K562 (cell line): ENCODE data around the gene EIF2S1. TPM values are rescaled to one million over a fixed set of nuclear protein-coding genes. Genes with fewer than 3 reads are reported as not detected.
A peak's percentile ranks its signal among the peaks of the same experiment; 100 is the strongest.

Experiments
- ARID2 ChIP-seq: fragments of 450-650 bp; IDR thresholded peaks from 2 replicates; pipeline ENCODE4 v1.6.1; 2017; ENCODE audit warnings: antibody characterized with exemption, mild to moderate bottlenecking
- ATF3 ChIP-seq, 2 experiments: fragments of 450-650 bp in 1 of 2; sonication (generic) in 1 of 2; formaldehyde crosslinking in 1 of 2; IDR thresholded peaks in 1 of 2; conservative IDR thresholded peaks in 1 of 2; 2 replicates each; pipeline versions ENCODE4 v1.6.1 to v1.8.1; 2016 to 2023; ENCODE audit warnings: mild to moderate bottlenecking in 2 of 2, moderate library complexity in 2 of 2, inconsistent platforms in 1 of 2, missing genetic modification reagents in 1 of 2
- E4F1 ChIP-seq: fragments of 250-450 bp; sonication (Bioruptor Pico); IDR thresholded peaks from 2 replicates; pipeline ENCODE4 v1.5.0; 2021; ENCODE audit warnings: mild to moderate bottlenecking, borderline replicate concordance
- MAZ ChIP-seq, 2 experiments: fragments of 450-650 bp in 1 of 2; sonication (generic) in 1 of 2; formaldehyde crosslinking; IDR thresholded peaks in 1 of 2; conservative IDR thresholded peaks in 1 of 2; 2 replicates each; pipeline versions ENCODE4 v1.4.0 to v1.5.0; 2020; ENCODE audit warnings: mild to moderate bottlenecking in 1 of 2, missing genetic modification reagents in 1 of 2
- OTX1 ChIP-seq: fragments of 450-650 bp; formaldehyde crosslinking; IDR thresholded peaks from 2 replicates; pipeline ENCODE4 v1.4.0; 2022; ENCODE audit warnings: mild to moderate bottlenecking
- SMARCA4 ChIP-seq: fragments of 450-650 bp; IDR thresholded peaks from 2 replicates; pipeline ENCODE4 v1.6.1; 2016
- polyA plus RNA-seq, 8 experiments: library from polyadenylated mRNA; depleted of rRNA in 4 of 8; stranded (reverse) in 5 of 8; unstranded in 3 of 8; fragments of >200 nt; fragmentation: Nextera tagmentation in 2 of 8; fragmentation: Illumina TruSeq in 1 of 8; extraction: Ambion mirVana in 2 of 8; extraction: Trizol in 1 of 8; gene quantifications; 2 replicates each; pipeline versions ENCODE4 v1.2.1 to v1.2.3, GENCODE V29; 2011 to 2014; ENCODE audit warnings: inconsistent platforms in 1 of 8, missing spikeins in 1 of 8
- total RNA-seq, 7 experiments: library from RNA; depleted of rRNA in 6 of 7; stranded (reverse); fragments of >200 nt in 6 of 7; fragmentation: Illumina TruSeq in 2 of 7; extraction: Trizol in 2 of 7; gene quantifications; 2 replicates each; pipeline versions ENCODE4 v1.2.1 to v1.2.3, GENCODE V29; 2011 to 2021; ENCODE audit warnings: low replicate concordance in 1 of 7
- TF ChIP-seq, protein P1 (sequence below), 2 experiments: fragments of 150-350 bp in 1 of 2; IDR thresholded peaks; 2 replicates each; pipeline ENCODE4 v1.6.1; 2012 to 2016; ENCODE audit warnings: low read depth in 2 of 2, low read length in 2 of 2, mild to moderate bottlenecking in 1 of 2, moderate library complexity in 1 of 2
- TF ChIP-seq, protein P2 (sequence below), 2 experiments: fragments of 450-650 bp; formaldehyde crosslinking in 1 of 2; IDR thresholded peaks; 2 replicates each; pipeline versions ENCODE4 v1.4.0 to v1.6.1; 2014 to 2020; ENCODE audit warnings: mild to moderate bottlenecking in 2 of 2, borderline replicate concordance in 1 of 2, low read depth in 1 of 2

The EIF2S1 gene
- total and polyA plus RNA-seq, 9 of the 15 experiments (the other 6 are each of a cell fraction or from before 2014, with no cell fraction given) = 216 to 1,018 (median 332) TPM

GRCh38 chr14:67420102-67420739 lies 60.1 kb downstream of the EIF2S1 start (continued):
- TF ChIP-seq ATF3 (IDR thresholded peaks at IDR 0.05) = peak; percentile 47; the same call in 1 of the 2 replicates
- TF ChIP-seq ATF3 (CRISPR knock-in tag; conservative IDR thresholded peaks at IDR 0.05) = no peak
- peak; percentile 28; the same call in 1 of the 2 replicates for TF ChIP-seq SMARCA4
- TF ChIP-seq E4F1 (CRISPR knock-in tag) = no peak
- TF ChIP-seq ARID2 = 0 out of 2 replicates have a peak, but pooled peaks have one; percentile 27
- TF ChIP-seq, protein P1, sequence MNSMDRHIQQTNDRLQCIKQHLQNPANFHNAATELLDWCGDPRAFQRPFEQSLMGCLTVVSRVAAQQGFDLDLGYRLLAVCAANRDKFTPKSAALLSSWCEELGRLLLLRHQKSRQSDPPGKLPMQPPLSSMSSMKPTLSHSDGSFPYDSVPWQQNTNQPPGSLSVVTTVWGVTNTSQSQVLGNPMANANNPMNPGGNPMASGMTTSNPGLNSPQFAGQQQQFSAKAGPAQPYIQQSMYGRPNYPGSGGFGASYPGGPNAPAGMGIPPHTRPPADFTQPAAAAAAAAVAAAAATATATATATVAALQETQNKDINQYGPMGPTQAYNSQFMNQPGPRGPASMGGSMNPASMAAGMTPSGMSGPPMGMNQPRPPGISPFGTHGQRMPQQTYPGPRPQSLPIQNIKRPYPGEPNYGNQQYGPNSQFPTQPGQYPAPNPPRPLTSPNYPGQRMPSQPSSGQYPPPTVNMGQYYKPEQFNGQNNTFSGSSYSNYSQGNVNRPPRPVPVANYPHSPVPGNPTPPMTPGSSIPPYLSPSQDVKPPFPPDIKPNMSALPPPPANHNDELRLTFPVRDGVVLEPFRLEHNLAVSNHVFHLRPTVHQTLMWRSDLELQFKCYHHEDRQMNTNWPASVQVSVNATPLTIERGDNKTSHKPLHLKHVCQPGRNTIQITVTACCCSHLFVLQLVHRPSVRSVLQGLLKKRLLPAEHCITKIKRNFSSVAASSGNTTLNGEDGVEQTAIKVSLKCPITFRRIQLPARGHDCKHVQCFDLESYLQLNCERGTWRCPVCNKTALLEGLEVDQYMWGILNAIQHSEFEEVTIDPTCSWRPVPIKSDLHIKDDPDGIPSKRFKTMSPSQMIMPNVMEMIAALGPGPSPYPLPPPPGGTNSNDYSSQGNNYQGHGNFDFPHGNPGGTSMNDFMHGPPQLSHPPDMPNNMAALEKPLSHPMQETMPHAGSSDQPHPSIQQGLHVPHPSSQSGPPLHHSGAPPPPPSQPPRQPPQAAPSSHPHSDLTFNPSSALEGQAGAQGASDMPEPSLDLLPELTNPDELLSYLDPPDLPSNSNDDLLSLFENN (IDR thresholded peaks at IDR 0.05; ENCODE audit: low read depth in 2 of 2, low read length in 2 of 2) = no peak
- TF ChIP-seq, protein P2, sequence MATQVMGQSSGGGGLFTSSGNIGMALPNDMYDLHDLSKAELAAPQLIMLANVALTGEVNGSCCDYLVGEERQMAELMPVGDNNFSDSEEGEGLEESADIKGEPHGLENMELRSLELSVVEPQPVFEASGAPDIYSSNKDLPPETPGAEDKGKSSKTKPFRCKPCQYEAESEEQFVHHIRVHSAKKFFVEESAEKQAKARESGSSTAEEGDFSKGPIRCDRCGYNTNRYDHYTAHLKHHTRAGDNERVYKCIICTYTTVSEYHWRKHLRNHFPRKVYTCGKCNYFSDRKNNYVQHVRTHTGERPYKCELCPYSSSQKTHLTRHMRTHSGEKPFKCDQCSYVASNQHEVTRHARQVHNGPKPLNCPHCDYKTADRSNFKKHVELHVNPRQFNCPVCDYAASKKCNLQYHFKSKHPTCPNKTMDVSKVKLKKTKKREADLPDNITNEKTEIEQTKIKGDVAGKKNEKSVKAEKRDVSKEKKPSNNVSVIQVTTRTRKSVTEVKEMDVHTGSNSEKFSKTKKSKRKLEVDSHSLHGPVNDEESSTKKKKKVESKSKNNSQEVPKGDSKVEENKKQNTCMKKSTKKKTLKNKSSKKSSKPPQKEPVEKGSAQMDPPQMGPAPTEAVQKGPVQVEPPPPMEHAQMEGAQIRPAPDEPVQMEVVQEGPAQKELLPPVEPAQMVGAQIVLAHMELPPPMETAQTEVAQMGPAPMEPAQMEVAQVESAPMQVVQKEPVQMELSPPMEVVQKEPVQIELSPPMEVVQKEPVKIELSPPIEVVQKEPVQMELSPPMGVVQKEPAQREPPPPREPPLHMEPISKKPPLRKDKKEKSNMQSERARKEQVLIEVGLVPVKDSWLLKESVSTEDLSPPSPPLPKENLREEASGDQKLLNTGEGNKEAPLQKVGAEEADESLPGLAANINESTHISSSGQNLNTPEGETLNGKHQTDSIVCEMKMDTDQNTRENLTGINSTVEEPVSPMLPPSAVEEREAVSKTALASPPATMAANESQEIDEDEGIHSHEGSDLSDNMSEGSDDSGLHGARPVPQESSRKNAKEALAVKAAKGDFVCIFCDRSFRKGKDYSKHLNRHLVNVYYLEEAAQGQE (IDR thresholded peaks at IDR 0.05; ENCODE audit: borderline replicate concordance) = 0 out of 2 replicates have a peak, but pooled peaks have one; percentile 15
- TF ChIP-seq, protein P2 (CRISPR knock-in tag; IDR thresholded peaks at IDR 0.05; ENCODE audit: low read depth) = no peak
- TF ChIP-seq OTX1 (CRISPR knock-in tag) = no peak
- 0 out of 4 replicates have a peak, but pooled peaks of 1 of the 2 experiments have one; percentile 23 for TF ChIP-seq MAZ (CRISPR knock-in tag; conservative IDR thresholded peaks at IDR 0.05 in 1 of 2, IDR thresholded peaks at IDR 0.05 in 1 of 2)
